Central memory CD4-positive, alpha-beta T cell (primary cell): ENCODE data around the gene HMG20B.

ENCODE experiments used
- DNase-seq: peaks from one replicate; pipeline ENCODE4 v3.0.0; 2022

Gene HMG20B

GRCh38 chr19:3585301-3586126, 12.8 kb downstream of the HMG20B start, which contains the start of gene GIPC3:
GIPC3 (plus strand) TSS chr19:3585478; CDS start chr19:3585598, 120 bp downstream.
- no peak for DNase-seq

- no peak for DNase-seq
Measured at GRCh38 chr19:3586127-3586626, 13.4 kb downstream of the HMG20B start.

GRCh38 chr19:3586707-3587346, 14.1 kb downstream of the HMG20B start:
- DNase-seq: no peak

GRCh38 chr19:3589439-3589838, 16.7 kb downstream of the HMG20B start:
- no peak for DNase-seq

GRCh38 chr19:3589949-3590348, 17.2 kb downstream of the HMG20B start:
- no peak for DNase-seq

GRCh38 chr19:3590991-3591659, 18.4 kb downstream of the HMG20B start:
- DNase-seq: no peak

GRCh38 chr19:3591876-3592613, 19.3 kb downstream of the HMG20B start:
- DNase-seq: no peak

GRCh38 chr19:3593156-3593555, 20.4 kb downstream of the HMG20B start:
- DNase-seq: no peak

GRCh38 chr19:3595521-3596061, 22.8 kb downstream of the HMG20B start:
- DNase-seq: no peak

GRCh38 chr19:3599776-3600187, 27.0 kb downstream of the HMG20B start:
- DNase-seq: no peak

- DNase-seq: no peak
Measured at GRCh38 chr19:3601021-3601420, 28.3 kb downstream of the HMG20B start.

- DNase-seq: no peak
Measured at GRCh38 chr19:3603121-3603811, 30.5 kb downstream of the HMG20B start.

GRCh38 chr19:3604227-3604986, 31.7 kb downstream of the HMG20B start:
- no peak for DNase-seq

GRCh38 chr19:3604987-3605343, 32.2 kb downstream of the HMG20B start:
- DNase-seq: no peak

GRCh38 chr19:3605361-3605760, 32.6 kb downstream of the HMG20B start:
- no peak for DNase-seq

GRCh38 chr19:3605770-3606169, 33.0 kb downstream of the HMG20B start:
- no peak for DNase-seq

GRCh38 chr19:3606174-3606689, 33.5 kb downstream of the HMG20B start:
- DNase-seq: no peak

- no peak for DNase-seq
Measured at GRCh38 chr19:3606690-3607289, 34.0 kb downstream of the HMG20B start, which contains the start of gene TBXA2R. TBXA2R (minus strand) TSS chr19:3606875; CDS start chr19:3600634, 6,241 bp downstream.

GRCh38 chr19:3607303-3608078, 34.7 kb downstream of the HMG20B start:
- DNase-seq: no peak
